GM18511 (cell line): ENCODE data around the gene UBE2U.
A peak's percentile ranks its signal among the peaks of the same experiment; 100 is the strongest.
"Not testable (repeated sequence)": the region's sequence is repeated elsewhere in the genome, so short reads cannot be mapped to it uniquely, and the experiment has no call there.

Source experiments
- ATAC-seq: cut with Tn5 transposase; IDR thresholded peaks from one replicate; pipeline ENCODE4 v1.9.1; 2021; ENCODE audit warnings: mild to moderate bottlenecking, moderate library complexity; ENCODE audit not compliant: unreplicated experiment

Gene UBE2U

GRCh38 chr1:64187646-64188045 is 15.8 kb upstream of the UBE2U start:
- ATAC-seq: no peak

GRCh38 chr1:64192290-64192689 is 11.1 kb upstream of the UBE2U start:
- no peak for ATAC-seq

- ATAC-seq: no peak
Measured at GRCh38 chr1:64194168-64195080, 9.0 kb upstream of the UBE2U start.

GRCh38 chr1:64195081-64195395 is 8.4 kb upstream of the UBE2U start:
- ATAC-seq: no peak

GRCh38 chr1:64196074-64196870 is 7.2 kb upstream of the UBE2U start:
- no peak for ATAC-seq

- ATAC-seq: no peak
Measured at GRCh38 chr1:64197076-64197475, 6.3 kb upstream of the UBE2U start.

GRCh38 chr1:64199154-64199553 is 4.3 kb upstream of the UBE2U start:
- ATAC-seq: no peak

- no peak for ATAC-seq
Measured at GRCh38 chr1:64200064-64200463, 3.4 kb upstream of the UBE2U start.

- ATAC-seq: no peak
Measured at GRCh38 chr1:64209221-64209620, 5.8 kb downstream of the UBE2U start.

GRCh38 chr1:64212031-64212430 is 8.6 kb downstream of the UBE2U start:
- ATAC-seq: no peak

GRCh38 chr1:64215576-64215975 is 12.2 kb downstream of the UBE2U start:
- no peak for ATAC-seq

- no peak for ATAC-seq
Measured at GRCh38 chr1:64220241-64220640, 16.8 kb downstream of the UBE2U start.

GRCh38 chr1:64223329-64224151 is 20.1 kb downstream of the UBE2U start:
- peak; percentile 85 for ATAC-seq

GRCh38 chr1:64224236-64224635 is 20.8 kb downstream of the UBE2U start:
- ATAC-seq: not testable (repeated sequence)

- no peak for ATAC-seq
Measured at GRCh38 chr1:64228167-64228957, 24.9 kb downstream of the UBE2U start.

- ATAC-seq: no peak
Measured at GRCh38 chr1:64229307-64229706, 25.9 kb downstream of the UBE2U start.

- ATAC-seq: no peak
Measured at GRCh38 chr1:64231153-64231552, 27.7 kb downstream of the UBE2U start.

GRCh38 chr1:64231654-64232053 is 28.2 kb downstream of the UBE2U start:
- ATAC-seq: no peak

GRCh38 chr1:64234714-64235113 is 31.3 kb downstream of the UBE2U start:
- no peak for ATAC-seq

- ATAC-seq: no peak
Measured at GRCh38 chr1:64235181-64235580, 31.8 kb downstream of the UBE2U start.
